Progenitor cell of endocrine pancreas (in vitro differentiated cells): ENCODE results near the gene FOXO3B. TPM values are rescaled to one million over a fixed set of nuclear protein-coding genes. Genes with fewer than 3 reads are reported as not detected.
"Not testable (repeated sequence)": the region's sequence is repeated elsewhere in the genome, so short reads cannot be mapped to it uniquely, and the experiment has no call there.

ENCODE experiments used
- DNase-seq: peaks from one replicate; pipeline ENCODE4 v3.0.0; 2021; ENCODE audit warnings: low spot score; ENCODE audit not compliant: unreplicated experiment
- H3K27ac Mint-ChIP-seq: 2 replicates; pipeline ENCODE4 v1.8.0; 2021; ENCODE audit warnings: mild to moderate bottlenecking, moderate library complexity, mixed read lengths
- H3K27me3 Mint-ChIP-seq: 2 replicates; pipeline ENCODE4 v1.8.0; 2021; ENCODE audit warnings: mixed read lengths
- H3K36me3 Mint-ChIP-seq: 2 replicates; pipeline ENCODE4 v1.8.0; 2022; ENCODE audit warnings: mixed read lengths; ENCODE audit not compliant: insufficient read depth
- H3K4me1 Mint-ChIP-seq: 2 replicates; pipeline ENCODE4 v1.8.0; 2021; ENCODE audit warnings: low read depth, mixed read lengths
- H3K4me3 Mint-ChIP-seq: 2 replicates; pipeline ENCODE4 v1.8.0; 2021; ENCODE audit warnings: low read depth, mild to moderate bottlenecking, moderate library complexity, mixed read lengths
- H3K9me3 Mint-ChIP-seq: 2 replicates; pipeline ENCODE4 v1.8.0; 2021; ENCODE audit warnings: low read depth, mixed read lengths
- CTCF ChIP-seq: fragments of 200-600 bp; sonication (generic); IDR thresholded peaks from one replicate; pipeline ENCODE4 v1.5.0; 2021; ENCODE audit warnings: antibody characterized with exemption, mild to moderate bottlenecking; ENCODE audit not compliant: unreplicated experiment
- long read RNA-seq: library from polyadenylated mRNA; unstranded; transcript quantifications from one replicate; pipeline ENCODE4 v2.0.0, GENCODE V29; 2020
- total RNA-seq: library from RNA; stranded (reverse); gene quantifications from 2 replicates; pipeline ENCODE4 v1.2.1, GENCODE V29; 2021

The FOXO3B gene
- 19.3 and 20.4 TPM in 2 replicates for total RNA-seq
- long read RNA-seq, transcript FOXO3B-201 (1 exons, 1,928 nt) = major isoform, 6 of 6 reads
- long read RNA-seq, partial matches to known transcripts = 0 of 6 reads
- long read RNA-seq, other reads (novel, unspliced or antisense) = 0 of 6 reads

- DNase-seq = peak; percentile 67
- not testable (repeated sequence) for H3K4me1 Mint-ChIP-seq, H3K9me3 Mint-ChIP-seq, H3K27me3 Mint-ChIP-seq
- Mint-ChIP-seq H3K4me3 (peak within 1 kb of the TSS; percentile 81), H3K36me3 (peaks cover 24% of the 10 kb centered on the region), H3K27ac (peak within 1 kb of the TSS; percentile 69)
Observed at GRCh38 chr17:18681767-18682571, at the start of gene FOXO3B. FOXO3B (minus strand) TSS chr17:18682314; CDS start chr17:18681651, 663 bp downstream.

DNA sequence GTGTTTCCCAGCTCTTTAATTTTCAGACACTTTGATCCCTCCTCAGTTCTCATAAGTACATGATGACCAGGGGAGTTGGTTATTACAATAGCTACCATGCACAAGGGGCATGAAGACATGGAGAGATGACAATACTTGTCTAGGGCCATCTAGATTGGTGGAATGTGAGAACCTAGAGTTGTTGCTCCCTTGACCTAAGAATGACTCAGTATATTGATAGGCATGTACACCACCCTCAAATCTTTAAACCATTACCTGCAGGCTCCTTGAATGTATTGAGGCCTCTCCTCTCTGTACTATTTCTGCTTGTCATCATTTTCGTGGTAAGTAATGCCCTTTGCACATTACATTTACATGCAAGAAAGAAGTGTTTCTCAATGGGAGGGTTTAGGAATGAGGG, 41.4 kb upstream of the FOXO3B start:
- not testable (repeated sequence) for H3K36me3 Mint-ChIP-seq, H3K9me3 Mint-ChIP-seq, H3K4me3 Mint-ChIP-seq, H3K27ac Mint-ChIP-seq, H3K27me3 Mint-ChIP-seq, DNase-seq
- H3K4me1 Mint-ChIP-seq = peaks cover 12% of the 10 kb centered on the region

DNA sequence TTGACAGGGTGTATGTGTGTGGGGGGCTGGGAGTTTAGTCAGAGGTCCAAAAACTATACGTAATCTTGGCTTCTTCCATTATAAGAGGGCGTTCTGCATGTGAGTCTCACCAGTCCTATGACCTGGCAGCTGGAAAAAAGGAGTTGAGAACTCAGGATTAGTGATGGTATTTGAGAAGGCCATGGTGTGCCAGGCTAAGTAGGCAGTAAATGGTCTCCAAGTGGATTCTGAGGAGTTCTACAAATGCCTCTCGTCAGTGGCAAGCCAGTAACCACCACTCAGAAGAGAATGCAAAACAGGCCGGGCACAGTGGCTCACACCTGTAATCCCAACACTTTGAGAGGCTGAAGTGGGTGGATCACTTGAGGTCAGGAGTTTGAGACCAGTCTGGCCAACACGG, 40.5 kb upstream of the FOXO3B start:
- peaks cover 14% of the 10 kb centered on the region for H3K4me1 Mint-ChIP-seq
- H3K36me3 Mint-ChIP-seq, H3K4me3 Mint-ChIP-seq: not testable (repeated sequence)

DNA sequence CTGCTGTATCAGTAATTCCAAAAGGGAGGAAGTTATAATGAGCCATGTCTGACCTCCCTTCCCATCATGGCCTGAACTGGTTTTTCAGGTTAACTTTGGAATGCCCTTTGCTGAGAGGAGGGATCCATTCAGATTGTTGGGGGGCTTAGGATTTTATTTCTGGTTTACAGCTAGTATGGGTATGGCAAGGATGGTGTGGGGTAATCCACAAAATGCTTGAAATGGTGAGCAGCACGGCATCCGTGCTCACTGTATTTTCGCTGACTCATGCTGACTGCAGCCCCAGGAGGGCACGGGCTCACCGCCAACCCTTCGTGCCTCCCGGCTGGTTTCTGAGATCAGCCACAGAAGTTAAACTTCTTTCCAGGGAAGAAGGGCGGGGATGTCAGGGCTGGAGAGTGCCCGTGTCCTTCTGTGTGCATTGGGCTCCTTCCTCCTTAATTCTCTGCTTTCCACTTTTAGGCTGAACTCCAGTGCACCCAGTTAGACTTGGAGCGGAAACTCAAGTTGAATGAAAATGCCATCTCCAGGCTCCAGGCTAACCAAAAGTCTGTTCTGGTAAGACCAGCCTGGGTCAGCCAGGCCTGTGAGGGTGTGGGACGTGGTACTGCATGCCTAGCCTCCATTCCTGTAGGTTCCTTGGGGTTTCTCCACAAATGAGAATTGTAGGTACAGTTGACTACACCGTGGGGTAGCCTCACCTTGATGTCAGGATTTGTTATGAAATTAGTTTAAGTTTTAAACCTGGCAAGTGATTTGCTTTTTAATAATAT, 39.8 kb upstream of the FOXO3B start:
- not testable (repeated sequence) for H3K9me3 Mint-ChIP-seq, H3K4me3 Mint-ChIP-seq, H3K27me3 Mint-ChIP-seq, H3K36me3 Mint-ChIP-seq, DNase-seq
- Mint-ChIP-seq H3K27ac (peak overlapping the region; percentile 16), H3K4me1 (peaks cover 14% of the 10 kb centered on the region)

More for the DNA sequence above, 40.5 kb upstream of the FOXO3B start:
- H3K27ac Mint-ChIP-seq, H3K27me3 Mint-ChIP-seq, H3K9me3 Mint-ChIP-seq, DNase-seq: not testable (repeated sequence)

GRCh38 chr17:18719428-18720110, 37.5 kb upstream of the FOXO3B start:
- not testable (repeated sequence) for H3K36me3 Mint-ChIP-seq, DNase-seq, H3K9me3 Mint-ChIP-seq, H3K27me3 Mint-ChIP-seq
- Mint-ChIP-seq H3K27ac (peak overlapping the region; percentile 96), H3K4me3 (peak overlapping the region; percentile 38), H3K4me1 (peaks cover 14% of the 10 kb centered on the region)

- peaks cover 14% of the 10 kb centered on the region for H3K4me1 Mint-ChIP-seq
- not testable (repeated sequence) for DNase-seq, H3K9me3 Mint-ChIP-seq, H3K27me3 Mint-ChIP-seq, H3K36me3 Mint-ChIP-seq
- peak overlapping the region; percentile 38 for H3K4me3 Mint-ChIP-seq
- peak overlapping the region; percentile 96 for H3K27ac Mint-ChIP-seq
Observed at GRCh38 chr17:18718643-18719427, 36.7 kb upstream of the FOXO3B start.

DNA sequence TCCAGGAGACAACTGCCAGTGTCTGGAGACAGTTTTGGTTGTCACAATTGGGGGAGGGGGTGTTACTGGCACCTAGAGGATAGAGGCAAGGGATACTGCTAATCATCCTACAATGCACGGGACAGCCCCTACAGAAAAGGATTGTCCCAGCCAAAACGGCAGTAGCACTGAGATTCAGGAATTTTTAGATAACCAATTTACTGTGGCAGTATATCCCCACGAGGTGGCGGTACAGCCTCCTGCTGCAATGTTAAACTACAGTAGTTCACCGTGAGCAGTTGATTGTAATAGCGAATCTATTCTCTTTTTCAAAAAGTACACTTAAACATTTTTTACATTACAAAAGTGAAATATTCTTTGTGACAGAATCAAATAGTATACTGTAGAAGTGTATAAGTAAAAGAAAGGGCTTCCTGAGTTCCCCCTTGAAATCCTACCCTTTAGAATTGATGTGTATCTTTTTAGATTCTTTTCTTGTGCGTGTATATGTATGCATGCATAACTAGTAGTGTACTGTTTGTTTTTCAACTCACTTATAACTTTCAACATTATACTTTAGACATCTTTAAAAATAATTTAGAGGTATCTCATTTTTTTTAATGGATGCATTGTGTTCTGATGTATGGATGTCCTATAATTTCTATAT, 30.4 kb upstream of the FOXO3B start:
- H3K4me1 Mint-ChIP-seq, H3K9me3 Mint-ChIP-seq, H3K27ac Mint-ChIP-seq, H3K4me3 Mint-ChIP-seq, H3K27me3 Mint-ChIP-seq, H3K36me3 Mint-ChIP-seq: not testable (repeated sequence)
- peak; percentile 71 for TF ChIP-seq CTCF
- peak; percentile 37 for DNase-seq

DNA sequence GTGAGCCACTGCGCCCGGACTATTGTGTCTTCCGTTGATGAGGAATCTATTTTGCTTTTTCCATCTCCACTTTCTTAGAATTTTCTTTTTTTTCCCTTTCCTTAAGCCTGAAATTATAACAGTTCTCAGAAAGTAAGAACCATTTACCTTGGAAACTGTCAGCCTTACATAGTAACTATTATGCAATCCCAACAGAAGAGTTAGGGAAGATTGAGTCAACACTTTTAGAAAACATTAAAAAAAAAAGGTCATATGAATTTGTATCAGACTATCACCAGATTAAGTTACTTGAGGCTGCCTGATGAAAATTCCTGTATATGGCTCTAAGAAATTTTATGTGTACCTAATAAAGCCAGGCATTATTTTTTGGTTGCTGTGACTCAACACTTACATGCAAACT, 26.1 kb upstream of the FOXO3B start:
- H3K4me1 Mint-ChIP-seq, H3K9me3 Mint-ChIP-seq, H3K4me3 Mint-ChIP-seq, H3K27ac Mint-ChIP-seq, DNase-seq, H3K27me3 Mint-ChIP-seq: not testable (repeated sequence)
- H3K36me3 Mint-ChIP-seq = peaks cover 15% of the 10 kb centered on the region

GRCh38 chr17:18705955-18706354, 23.8 kb upstream of the FOXO3B start:
- H3K4me3 Mint-ChIP-seq, H3K4me1 Mint-ChIP-seq, H3K27ac Mint-ChIP-seq, H3K27me3 Mint-ChIP-seq, H3K9me3 Mint-ChIP-seq, DNase-seq: not testable (repeated sequence)
- H3K36me3 Mint-ChIP-seq = peaks cover 16% of the 10 kb centered on the region

GRCh38 chr17:18698473-18699103, 16.5 kb upstream of the FOXO3B start:
- not testable (repeated sequence) for H3K27ac Mint-ChIP-seq, H3K27me3 Mint-ChIP-seq

More at GRCh38 chr17:18698473-18699103, 16.5 kb upstream of the FOXO3B start:
- not testable (repeated sequence) for H3K36me3 Mint-ChIP-seq, DNase-seq, H3K4me1 Mint-ChIP-seq, H3K9me3 Mint-ChIP-seq
- H3K4me3 Mint-ChIP-seq = peak overlapping the region; percentile 94
